Measurements from ENCODE around the gene RENBP.

RENBP gene

GRCh38 chrX:153931748-153932147 lies 12.7 kb downstream of the RENBP start:
- no peak for DNase-seq

- no peak for DNase-seq
Observed at GRCh38 chrX:153931151-153931550, 13.3 kb downstream of the RENBP start.

GRCh38 chrX:153930011-153930910 lies 14.2 kb downstream of the RENBP start:
- no peak for DNase-seq

- no peak for DNase-seq
Observed at GRCh38 chrX:153929576-153929975, 14.9 kb downstream of the RENBP start.

- DNase-seq, result no peak
Observed at GRCh38 chrX:153928846-153929245, 15.6 kb downstream of the RENBP start.

- DNase-seq, result peak; percentile 99
Observed at GRCh38 chrX:153927922-153928760, 16.3 kb downstream of the RENBP start.

GRCh38 chrX:153927672-153927921 lies 16.8 kb downstream of the RENBP start:
- no peak for DNase-seq

GRCh38 chrX:153926858-153927671 lies 17.4 kb downstream of the RENBP start:
- peak; percentile 73 for DNase-seq

- no peak for DNase-seq
Observed at GRCh38 chrX:153926552-153926857, 17.9 kb downstream of the RENBP start.

- peak; percentile 59 for DNase-seq
Observed at GRCh38 chrX:153925739-153926551, 18.5 kb downstream of the RENBP start, which contains the start of gene ARHGAP4. ARHGAP4 (minus strand) TSS chrX:153926264; CDS start chrX:153926202, 62 bp downstream.

- no peak for DNase-seq
Observed at GRCh38 chrX:153925387-153925738, 19.1 kb downstream of the RENBP start.

- DNase-seq, result peak; percentile 53
Observed at GRCh38 chrX:153924149-153924861, 20.1 kb downstream of the RENBP start.

- DNase-seq, result no peak
Observed at GRCh38 chrX:153922932-153923857, 21.2 kb downstream of the RENBP start.

- DNase-seq, result no peak
Observed at GRCh38 chrX:153921511-153922446, 22.7 kb downstream of the RENBP start.

- DNase-seq, result no peak
Observed at GRCh38 chrX:153921070-153921469, 23.4 kb downstream of the RENBP start.

- DNase-seq, result no peak
Observed at GRCh38 chrX:153920546-153920945, 23.9 kb downstream of the RENBP start.

GRCh38 chrX:153919281-153919680 lies 25.2 kb downstream of the RENBP start:
- no peak for DNase-seq

GRCh38 chrX:153917869-153918268 lies 26.6 kb downstream of the RENBP start:
- no peak for DNase-seq

- no peak for DNase-seq
Observed at GRCh38 chrX:153913701-153914100, 30.7 kb downstream of the RENBP start.

- no peak for DNase-seq
Observed at GRCh38 chrX:153913211-153913610, 31.2 kb downstream of the RENBP start.

All from DMS53 (cell line).